Sigmoid colon (tissue), 7 donors: ENCODE measurements around the gene CLEC19A. TPM values are rescaled to one million over a fixed set of nuclear protein-coding genes. Genes with fewer than 3 reads are reported as not detected.

Source experiments
- DNase-seq: peaks from one replicate; pipeline ENCODE4 v3.0.0-alpha.2; 2019
- H3K27ac ChIP-seq, 4 donors: fragments of 200-600 bp; sonication (generic); one replicate each; pipeline ENCODE4 v1.5.1; 2016 to 2019; ENCODE audit warnings: mild to moderate bottlenecking in 1 of 4
- H3K27me3 ChIP-seq, 3 donors: fragments of 200-600 bp; sonication (generic); one replicate each; pipeline ENCODE4 v1.5.1; 2019; ENCODE audit warnings: mild to moderate bottlenecking in 1 of 3
- H3K36me3 ChIP-seq, 4 donors: fragments of 200-600 bp; sonication (generic); one replicate each; pipeline ENCODE4 v1.5.1; 2016 to 2019
- H3K4me1 ChIP-seq, 4 donors: fragments of 200-600 bp; sonication (generic); one replicate each; pipeline ENCODE4 v1.5.1; 2017 to 2019
- H3K4me3 ChIP-seq, 4 donors: fragments of 200-600 bp; sonication (generic); one replicate each; pipeline ENCODE4 v1.5.1; 2017 to 2019; ENCODE audit warnings: mild to moderate bottlenecking in 2 of 4, moderate library complexity in 1 of 4
- H3K9me3 ChIP-seq, 4 donors: fragments of 200-600 bp in 3 of 4; sonication (generic) in 3 of 4; one replicate each; pipeline versions ENCODE4 v1.5.1 to v1.6.1; 2013 to 2019
- EP300 ChIP-seq, 4 donors: sonication (generic); formaldehyde crosslinking; IDR thresholded peaks; one replicate each; pipeline ENCODE4 v1.6.1; 2017; ENCODE audit warnings: antibody characterized with exemption in 4 of 4
- POLR2A ChIP-seq, 2 donors: fragments of 450-650 bp; IDR thresholded peaks; one replicate each; pipeline ENCODE4 v1.6.1; 2016; ENCODE audit warnings: antibody characterized with exemption in 2 of 2, mild to moderate bottlenecking in 2 of 2, moderate library complexity in 2 of 2
- POLR2AphosphoS5 ChIP-seq, 4 donors: sonication (generic); formaldehyde crosslinking; IDR thresholded peaks; one replicate each; pipeline ENCODE4 v1.6.1; 2017; ENCODE audit warnings: antibody characterized with exemption in 4 of 4
- WGBS, 2 donors: extraction: QIAGEN DNeasy Blood & Tissue Kit; methylation state at CpG; one replicate each; pipeline ENCODE4 v1.1.7; 2013; 5-methylcytosine and 5-hydroxymethylcytosine counted together
- intact Hi-C: fragments of 100-400 bp; cut with DNase I; formaldehyde crosslinking; loops from one replicate; pipeline ENCODE4 v1.15.1; 2023
- polyA plus RNA-seq, 3 donors: library from polyadenylated mRNA; stranded (reverse); fragments of 200-250 nt; gene quantifications; one replicate each; pipeline ENCODE4 v1.2.3, GENCODE V29; 2013
- total RNA-seq, 4 donors: library from RNA; depleted of rRNA; stranded (reverse); fragments of >200 nt; gene quantifications; one replicate each; pipeline ENCODE4 v1.1.0, GENCODE V29; 2016
- TF ChIP-seq, protein P1 (sequence below), 4 experiments: fragments of 450-650 bp in 3 of 4; fragments of 200-600 bp in 1 of 4; IDR thresholded peaks; one replicate each; pipeline ENCODE4 v1.5.1; 2016 to 2019; ENCODE audit warnings: antibody characterized with exemption in 4 of 4, mild to moderate bottlenecking in 3 of 4, moderate library complexity in 2 of 4
- donor health status: healthy with polysubstance abuse.
- donor health status: Bipolar disorder and iron deficiency.
- donor health status: healthy.

CLEC19A gene
- total and polyA plus RNA-seq, 7 donors, result not detected

DNA sequence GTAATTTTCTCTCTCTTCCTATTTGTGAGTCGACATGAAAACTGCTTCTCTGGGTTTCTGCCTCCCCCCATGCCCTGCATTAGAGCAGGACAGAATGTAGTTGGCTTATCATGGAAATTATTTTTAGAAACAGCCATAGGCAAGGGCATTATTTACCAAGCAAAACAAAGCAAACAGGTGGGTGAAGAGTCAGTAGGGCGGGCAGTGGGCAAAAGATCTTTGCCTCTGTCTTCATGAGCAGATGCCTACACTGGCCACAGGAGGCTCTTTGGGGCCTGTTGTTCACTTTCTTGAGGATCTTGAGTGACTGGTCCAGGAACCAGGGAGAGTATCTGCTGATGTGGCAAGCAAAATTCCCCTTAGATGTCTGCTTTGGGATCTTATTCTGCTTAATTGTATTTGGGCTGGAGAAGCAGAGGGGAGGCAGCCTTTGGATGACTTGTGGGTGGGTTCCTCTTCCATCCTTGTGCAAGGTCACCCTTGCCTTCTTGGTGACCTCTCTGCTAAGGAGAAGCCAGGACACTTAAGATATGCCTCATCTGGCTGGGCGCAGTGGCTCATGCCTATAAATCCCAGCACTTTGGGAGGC lies 42.5 kb upstream of the CLEC19A start:
- Histone ChIP-seq H3K27me3 (no peaks in the 10 kb centered on the region), H3K36me3 (no peaks in the 10 kb centered on the region), H3K4me1 (no peaks in the 10 kb centered on the region), H3K9me3 (no peaks in the 10 kb centered on the region), H3K4me3 (no peak overlapping the region), H3K27ac (no peak overlapping the region)
- WGBS, 2 donors, result 81 to 85% methylated on average over 3 of the region's 3 CpGs
- intact Hi-C loops, result no loop called here
- no peak for TF ChIP-seq POLR2AphosphoS5 (IDR thresholded peaks at IDR 0.05)
- TF ChIP-seq, protein P1, sequence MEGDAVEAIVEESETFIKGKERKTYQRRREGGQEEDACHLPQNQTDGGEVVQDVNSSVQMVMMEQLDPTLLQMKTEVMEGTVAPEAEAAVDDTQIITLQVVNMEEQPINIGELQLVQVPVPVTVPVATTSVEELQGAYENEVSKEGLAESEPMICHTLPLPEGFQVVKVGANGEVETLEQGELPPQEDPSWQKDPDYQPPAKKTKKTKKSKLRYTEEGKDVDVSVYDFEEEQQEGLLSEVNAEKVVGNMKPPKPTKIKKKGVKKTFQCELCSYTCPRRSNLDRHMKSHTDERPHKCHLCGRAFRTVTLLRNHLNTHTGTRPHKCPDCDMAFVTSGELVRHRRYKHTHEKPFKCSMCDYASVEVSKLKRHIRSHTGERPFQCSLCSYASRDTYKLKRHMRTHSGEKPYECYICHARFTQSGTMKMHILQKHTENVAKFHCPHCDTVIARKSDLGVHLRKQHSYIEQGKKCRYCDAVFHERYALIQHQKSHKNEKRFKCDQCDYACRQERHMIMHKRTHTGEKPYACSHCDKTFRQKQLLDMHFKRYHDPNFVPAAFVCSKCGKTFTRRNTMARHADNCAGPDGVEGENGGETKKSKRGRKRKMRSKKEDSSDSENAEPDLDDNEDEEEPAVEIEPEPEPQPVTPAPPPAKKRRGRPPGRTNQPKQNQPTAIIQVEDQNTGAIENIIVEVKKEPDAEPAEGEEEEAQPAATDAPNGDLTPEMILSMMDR (IDR thresholded peaks at IDR 0.05), result no peak
- no peak for TF ChIP-seq POLR2A (IDR thresholded peaks at IDR 0.05)
- no peak for TF ChIP-seq EP300 (IDR thresholded peaks at IDR 0.05)
- no peak for DNase-seq

DNA sequence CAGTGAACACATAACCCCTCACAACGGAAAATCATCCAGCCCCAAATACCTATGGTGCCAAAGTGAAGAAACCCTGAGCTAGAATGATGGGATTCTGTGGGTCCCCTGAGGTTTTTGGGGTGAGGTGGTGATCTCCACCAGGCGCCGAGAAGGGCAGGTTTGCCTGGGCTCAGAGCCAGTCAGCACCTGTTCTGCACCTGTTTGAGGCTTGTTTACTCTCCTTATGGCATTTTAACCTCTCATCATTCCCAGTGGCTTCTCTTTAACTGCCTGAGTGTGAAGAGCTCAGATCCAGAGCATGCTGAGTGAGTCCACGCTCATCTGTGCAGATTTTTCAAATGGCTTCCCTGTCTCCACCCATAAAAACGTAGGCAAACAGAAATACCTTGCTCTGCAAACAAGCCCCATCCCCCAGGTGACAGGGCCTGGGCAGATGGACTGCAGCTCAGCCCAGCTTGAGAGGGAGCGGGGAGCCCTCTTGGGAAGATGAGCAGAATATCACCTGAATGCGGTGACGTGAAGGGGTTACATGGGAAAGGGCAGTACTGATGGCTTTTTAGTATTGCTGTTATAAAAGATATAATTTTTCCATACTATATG lies 40.1 kb upstream of the CLEC19A start:
- Histone ChIP-seq H3K27ac (no peak overlapping the region), H3K4me3 (no peak overlapping the region), H3K9me3 (no peaks in the 10 kb centered on the region), H3K4me1 (no peaks in the 10 kb centered on the region), H3K27me3 (no peaks in the 10 kb centered on the region), H3K36me3 (no peaks in the 10 kb centered on the region)
- intact Hi-C loops, result no loop called here
- DNase-seq, result no peak
- WGBS, 2 donors, result 26 to 67% methylated on average over 8 of the region's 8 CpGs
- no peak for TF ChIP-seq POLR2A (IDR thresholded peaks at IDR 0.05)
- TF ChIP-seq POLR2AphosphoS5 (IDR thresholded peaks at IDR 0.05), result no peak
- no peak for TF ChIP-seq EP300 (IDR thresholded peaks at IDR 0.05)
- TF ChIP-seq, protein P1 (IDR thresholded peaks at IDR 0.05), result no peak

DNA sequence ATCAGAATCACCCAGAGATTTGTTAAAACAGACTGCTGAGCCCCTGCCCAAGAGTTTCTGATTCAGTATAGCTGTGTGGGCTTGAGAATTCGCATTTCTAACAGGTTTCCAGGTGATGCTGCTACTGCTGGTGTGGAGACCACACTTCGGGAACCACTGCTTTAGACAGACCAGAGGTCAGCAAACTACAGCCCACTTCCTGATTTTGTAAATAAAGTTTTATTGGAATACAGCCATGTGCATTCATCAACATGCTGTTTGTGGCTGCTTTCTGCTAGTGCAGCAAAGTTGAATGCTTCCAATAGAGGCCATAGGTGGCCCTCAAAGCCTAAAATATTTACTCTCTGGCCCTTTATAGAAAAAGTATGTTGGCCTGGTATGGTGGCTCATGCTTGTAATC lies 32.6 kb upstream of the CLEC19A start:
- Histone ChIP-seq H3K4me1 (no peaks in the 10 kb centered on the region), H3K4me3 (no peak overlapping the region), H3K27ac (no peak overlapping the region), H3K27me3 (no peaks in the 10 kb centered on the region), H3K36me3 (no peaks in the 10 kb centered on the region), H3K9me3 (no peaks in the 10 kb centered on the region)
- WGBS, 2 donors, result 78 to 93% methylated on average over 2 of the region's 2 CpGs
- DNase-seq, result no peak
- TF ChIP-seq POLR2AphosphoS5 (IDR thresholded peaks at IDR 0.05), result no peak
- TF ChIP-seq EP300 (IDR thresholded peaks at IDR 0.05), result no peak
- TF ChIP-seq, protein P1 (IDR thresholded peaks at IDR 0.05), result no peak
- no peak for TF ChIP-seq POLR2A (IDR thresholded peaks at IDR 0.05)
- intact Hi-C loops, result no loop called here

DNA sequence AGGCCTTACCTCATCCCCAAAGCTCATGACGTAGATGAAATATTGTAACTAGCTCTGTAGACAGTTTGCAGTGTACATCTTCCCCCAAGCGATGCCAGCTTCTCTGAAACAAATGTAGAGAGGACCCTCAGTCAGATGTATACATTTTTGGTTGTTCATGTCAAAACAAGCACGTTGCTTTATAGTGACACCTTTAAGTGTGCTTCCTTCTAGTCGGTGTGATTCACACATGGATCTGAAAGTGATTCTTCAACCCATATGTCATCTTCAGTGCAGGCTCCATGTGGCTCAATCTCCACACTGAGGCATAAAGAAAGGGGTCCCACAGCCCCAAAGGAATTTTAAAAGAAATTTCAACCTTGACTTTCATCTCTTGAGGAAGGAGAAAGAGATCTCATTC lies 30.9 kb upstream of the CLEC19A start:
- Histone ChIP-seq H3K4me1 (no peaks in the 10 kb centered on the region), H3K36me3 (no peaks in the 10 kb centered on the region), H3K4me3 (no peak overlapping the region), H3K9me3 (no peaks in the 10 kb centered on the region), H3K27me3 (no peaks in the 10 kb centered on the region), H3K27ac (no peak overlapping the region)
- TF ChIP-seq POLR2A (IDR thresholded peaks at IDR 0.05), result no peak
- TF ChIP-seq, protein P1 (IDR thresholded peaks at IDR 0.05), result no peak
- TF ChIP-seq EP300 (IDR thresholded peaks at IDR 0.05), result no peak
- no peak for TF ChIP-seq POLR2AphosphoS5 (IDR thresholded peaks at IDR 0.05)
- 78 to 93% methylated on average over 4 of the region's 4 CpGs for WGBS, 2 donors
- DNase-seq, result no peak
- intact Hi-C loops, result no loop called here
